Activated CD8-positive, alpha-beta T cell treated with anti-CD3 and anti-CD28 coated beads for 36 hours (primary cell): Measurements from ENCODE around the gene WWC1. TPM values are rescaled to one million over a fixed set of nuclear protein-coding genes. Genes with fewer than 3 reads are reported as not detected.

Source experiments
- ATAC-seq: fragments of 200-7000 bp; cut with Tn5 transposase; one replicate; pipeline ENCODE4 v1.10.0; 2021; ENCODE audit warnings: mild to moderate bottlenecking, moderate library complexity
- CTCF ChIA-PET: fragments of 350-600 bp; sonication (Branson Sonifier 250); formaldehyde crosslinking; loops from one replicate; lab custom pipeline; 2021; ENCODE audit warnings: antibody characterized with exemption; lab: Charles Lee
- POLR2A ChIA-PET: fragments of 350-600 bp; sonication (Branson Sonifier 250); formaldehyde crosslinking; loops from one replicate; lab custom pipeline; 2021; ENCODE audit warnings: antibody characterized with exemption; lab: Charles Lee
- DNase-seq: peaks from one replicate; pipeline ENCODE4 v3.0.0-alpha.2; 2020
- H3K27ac Mint-ChIP-seq: one replicate; pipeline ENCODE4 v1.8.0; 2021; ENCODE audit warnings: mild to moderate bottlenecking, mixed read lengths
- H3K27me3 Mint-ChIP-seq: one replicate; pipeline ENCODE4 v1.8.0; 2021; ENCODE audit warnings: mixed read lengths
- H3K36me3 Mint-ChIP-seq: one replicate; pipeline ENCODE4 v1.8.0; 2021; ENCODE audit warnings: low read depth, mixed read lengths
- H3K4me1 Mint-ChIP-seq: one replicate; pipeline ENCODE4 v1.8.0; 2021; ENCODE audit warnings: low read depth, mixed read lengths
- H3K4me3 Mint-ChIP-seq: one replicate; pipeline ENCODE4 v1.8.0; 2021; ENCODE audit warnings: mild to moderate bottlenecking, moderate library complexity, mixed read lengths
- H3K9me3 Mint-ChIP-seq: one replicate; pipeline ENCODE4 v1.8.0; 2021; ENCODE audit warnings: mixed read lengths
- CTCF ChIP-seq: fragments of 200-600 bp; IDR thresholded peaks from one replicate; pipeline ENCODE4 v1.8.0; 2022; ENCODE audit warnings: antibody characterized with exemption, mild to moderate bottlenecking
- intact Hi-C: fragments of 100-400 bp; cut with micrococcal nuclease; formaldehyde crosslinking; loops from one replicate; pipeline ENCODE4 v1.10.0; 2022
- total RNA-seq, 2 experiments: library from RNA; stranded (reverse); gene quantifications; one replicate each; pipeline ENCODE4 v1.2.3, GENCODE V29; 2021

The WWC1 gene
- total RNA-seq, 2 experiments from 2014 or later: 0.45 to 0.47 TPM

DNA sequence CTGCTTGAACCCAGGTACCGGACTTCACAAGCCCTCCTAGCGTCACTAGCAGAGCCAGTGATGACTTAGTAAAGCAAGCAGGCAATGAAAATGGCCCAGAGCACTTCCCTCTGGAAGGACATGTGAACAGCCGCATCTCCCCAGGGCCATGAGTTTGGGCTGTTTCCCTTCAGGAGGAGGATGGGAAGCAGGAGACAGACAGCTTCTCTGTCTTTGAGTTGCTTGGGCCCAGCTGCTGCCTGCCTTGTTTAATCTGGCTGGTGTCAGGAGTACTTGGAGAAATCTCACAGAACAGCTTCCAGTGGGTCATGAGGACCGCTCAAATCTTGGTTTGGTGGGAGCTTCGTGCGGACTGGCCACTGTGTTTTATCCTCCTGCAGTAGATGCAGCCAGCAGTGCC, 25.4 kb upstream of the WWC1 start:
- Mint-ChIP-seq H3K27ac (no peak overlapping the region), H3K9me3 (no peaks in the 10 kb centered on the region), H3K27me3 (peaks cover 15% of the 10 kb centered on the region), H3K4me3 (no peak overlapping the region), H3K36me3 (no peaks in the 10 kb centered on the region), H3K4me1 (peaks cover 5% of the 10 kb centered on the region)
- DNase-seq (no peak), ATAC-seq (no peak)
- no peak for TF ChIP-seq CTCF
- CTCF ChIA-PET: no interaction called here
- POLR2A ChIA-PET: no interaction called here
- intact Hi-C loops: loop anchor here (10.0 kb wide), 1 partner anchor 219 kb away; the partner anchor contains the start of gene RARS1

GRCh38 chr5:168268949-168269936, 22.2 kb upstream of the WWC1 start:
- ATAC-seq: peak; percentile 89
- H3K4me3 Mint-ChIP-seq: no peak overlapping the region
- peaks cover 5% of the 10 kb centered on the region for H3K4me1 Mint-ChIP-seq
- intact Hi-C loops: loop anchor here (10.0 kb wide), 1 partner anchor 216 kb away; the partner anchor contains the start of gene RARS1
- POLR2A ChIA-PET: no interaction called here
- no peaks in the 10 kb centered on the region for H3K36me3 Mint-ChIP-seq
- peaks cover 19% of the 10 kb centered on the region for H3K27me3 Mint-ChIP-seq
- DNase-seq: peak; percentile 76
- H3K9me3 Mint-ChIP-seq: no peaks in the 10 kb centered on the region
- TF ChIP-seq CTCF: peak; percentile 86
- CTCF ChIA-PET: interaction anchor here (0.7 to 1.8 kb wide), 13 partner anchors 10 to 715 kb away, joined by 3 to 9 read pairs (median 3); no protein-coding TSS in a partner anchor
- H3K27ac Mint-ChIP-seq: no peak overlapping the region

DNA sequence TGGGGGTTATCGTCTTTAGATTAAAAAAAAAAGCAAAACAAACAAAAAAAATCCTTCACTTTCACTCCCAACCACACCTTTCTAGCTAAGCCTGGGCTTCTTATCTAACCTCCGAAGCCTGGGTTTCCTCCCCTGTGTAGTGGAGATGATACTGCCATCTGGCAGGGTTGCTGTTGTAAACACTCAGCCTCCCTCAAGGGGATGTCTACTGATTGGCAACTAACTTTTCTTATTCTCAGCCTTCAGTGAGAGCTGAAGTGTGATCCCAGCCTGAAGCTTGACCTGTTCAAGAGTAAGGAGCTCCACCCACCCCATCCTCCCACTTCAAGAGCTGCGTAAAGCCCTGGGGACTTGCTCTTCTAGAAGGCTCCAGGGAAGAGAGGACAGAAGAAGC, 21.5 kb upstream of the WWC1 start:
- intact Hi-C loops: loop anchor here (5.0 to 10.0 kb wide), 2 partner anchors 152 to 215 kb away; partner anchors contain the start of gene RARS1
- H3K27ac Mint-ChIP-seq: no peak overlapping the region
- TF ChIP-seq CTCF: no peak
- ATAC-seq (no peak), DNase-seq (no peak)
- POLR2A ChIA-PET: no interaction called here
- peaks cover 5% of the 10 kb centered on the region for H3K4me1 Mint-ChIP-seq
- no peaks in the 10 kb centered on the region for H3K36me3 Mint-ChIP-seq
- no peak overlapping the region for H3K4me3 Mint-ChIP-seq
- no peaks in the 10 kb centered on the region for H3K9me3 Mint-ChIP-seq
- peaks cover 19% of the 10 kb centered on the region for H3K27me3 Mint-ChIP-seq
- CTCF ChIA-PET: interaction anchor here (0.7 to 1.8 kb wide), 12 partner anchors 9 to 714 kb away, joined by 3 to 9 read pairs (median 4); no protein-coding TSS in a partner anchor

DNA sequence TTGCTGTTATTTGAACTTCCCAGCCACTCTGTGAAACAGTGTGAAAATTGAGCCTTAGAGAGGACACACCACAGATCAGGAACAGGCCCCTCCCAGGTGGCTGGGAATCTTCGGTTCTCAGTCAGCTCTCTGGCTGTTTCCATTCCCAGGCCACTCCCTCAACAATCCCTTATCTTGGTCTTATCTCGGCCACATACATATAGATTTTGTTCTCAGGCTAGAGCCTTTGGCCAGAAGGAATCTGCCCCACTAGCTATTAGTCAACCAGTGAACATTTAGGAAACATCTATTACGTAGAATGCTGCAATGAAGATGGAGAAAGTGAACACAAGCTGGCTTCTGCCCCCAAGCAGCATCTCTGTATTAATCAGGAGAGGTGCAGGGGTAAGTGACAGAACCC, 21.0 kb upstream of the WWC1 start:
- ChIA-PET POLR2A (no interaction called here), CTCF (interaction anchor here (0.7 to 1.8 kb wide), 10 partner anchors 9 to 714 kb away, joined by 3 to 9 read pairs (median 4); no protein-coding TSS in a partner anchor)
- H3K4me1 Mint-ChIP-seq: peaks cover 5% of the 10 kb centered on the region
- no peak for DNase-seq
- H3K4me3 Mint-ChIP-seq: no peak overlapping the region
- H3K9me3 Mint-ChIP-seq: no peaks in the 10 kb centered on the region
- TF ChIP-seq CTCF: no peak
- no peak for ATAC-seq
- H3K27ac Mint-ChIP-seq: no peak overlapping the region
- intact Hi-C loops: loop anchor here (5.0 kb wide), 1 partner anchor 152 kb away; no protein-coding TSS in a partner anchor
- peaks cover 19% of the 10 kb centered on the region for H3K27me3 Mint-ChIP-seq
- no peaks in the 10 kb centered on the region for H3K36me3 Mint-ChIP-seq
